Inflammatory macrophage (primary cell): ENCODE measurements around the gene CGA.
"Not testable (repeated sequence)": the region's sequence is repeated elsewhere in the genome, so short reads cannot be mapped to it uniquely, and the experiment has no call there.

Source experiments
- DNase-seq, 2 donors: peaks; one replicate each; pipeline ENCODE4 v3.0.0-alpha.2; 2020 to 2022
- total RNA-seq, 18 experiments: gene quantifications; one replicate each; lab custom pipeline; 2026; ENCODE audit warnings: mixed read lengths in 6 of 18, inconsistent platforms in 2 of 18; lab: John Stamatoyannopoulos, UW

Gene CGA
- 0 to 0.08 (median 0) reads per million in 18 experiments for total RNA-seq

- no peak for DNase-seq
Measured at GRCh38 chr6:87095087-87095509, at the start of gene CGA. Gene CGA (minus strand): TSS chr6:87095106. CDS start chr6:87088200, 6,906 bp downstream.

GRCh38 chr6:87139927-87140326, 45.0 kb upstream of the CGA start:
- not testable (repeated sequence) for DNase-seq

GRCh38 chr6:87139236-87139635, 44.3 kb upstream of the CGA start:
- DNase-seq = peak; percentile 55 to 61

- DNase-seq = no peak
Measured at GRCh38 chr6:87136963-87137362, 42.1 kb upstream of the CGA start.

GRCh38 chr6:87127737-87128136, 32.8 kb upstream of the CGA start:
- no peak for DNase-seq

- no peak for DNase-seq
Measured at GRCh38 chr6:87126501-87126900, 31.6 kb upstream of the CGA start.

- no peak for DNase-seq
Measured at GRCh38 chr6:87124074-87124473, 29.2 kb upstream of the CGA start.

- no peak for DNase-seq
Measured at GRCh38 chr6:87122477-87122876, 27.6 kb upstream of the CGA start.

- DNase-seq = no peak
Measured at GRCh38 chr6:87118054-87118453, 23.1 kb upstream of the CGA start.

- DNase-seq = no peak
Measured at GRCh38 chr6:87116922-87117321, 22.0 kb upstream of the CGA start.

- DNase-seq = no peak
Measured at GRCh38 chr6:87115402-87116135, 20.7 kb upstream of the CGA start.

GRCh38 chr6:87110636-87111035, 15.7 kb upstream of the CGA start:
- DNase-seq = peak; percentile 39 to 60

- DNase-seq = no peak
Measured at GRCh38 chr6:87105823-87106222, 10.9 kb upstream of the CGA start.

- DNase-seq = no peak
Measured at GRCh38 chr6:87104667-87105066, 9.8 kb upstream of the CGA start.

- DNase-seq = no peak
Measured at GRCh38 chr6:87103977-87104601, 9.2 kb upstream of the CGA start.

GRCh38 chr6:87102151-87102621, 7.3 kb upstream of the CGA start:
- peak; percentile 32 to 43 for DNase-seq

GRCh38 chr6:87101067-87101466, 6.2 kb upstream of the CGA start:
- no peak for DNase-seq

GRCh38 chr6:87100216-87100615, 5.3 kb upstream of the CGA start:
- no peak for DNase-seq

- DNase-seq = no peak
Measured at GRCh38 chr6:87099472-87099871, 4.6 kb upstream of the CGA start.

GRCh38 chr6:87094576-87094975, 330 bp downstream of the CGA start:
- DNase-seq = no peak

- no peak for DNase-seq
Measured at GRCh38 chr6:87093651-87094050, 1.3 kb downstream of the CGA start.

GRCh38 chr6:87093199-87093598, 1.7 kb downstream of the CGA start:
- no peak for DNase-seq

- DNase-seq = no peak
Measured at GRCh38 chr6:87092435-87092834, 2.5 kb downstream of the CGA start.

- DNase-seq = no peak
Measured at GRCh38 chr6:87089135-87089534, 5.8 kb downstream of the CGA start.
